Measurements from ENCODE around the gene CTDP1. TPM values are rescaled to one million over a fixed set of nuclear protein-coding genes. Genes with fewer than 3 reads are reported as not detected.

Gene CTDP1
- total and polyA plus RNA-seq, 9 of the 15 experiments (the other 6 are each of a cell fraction or from before 2014, with no cell fraction given): 0.07 to 19.2 (median 4.0) TPM

- TF ChIP-seq KAT8 (IDR thresholded peaks at IDR 0.05; ENCODE audit: low read depth) (no peak), SNIP1 (IDR thresholded peaks at IDR 0.05; ENCODE audit: low read depth) (no peak), HDAC8 (tag; IDR thresholded peaks at IDR 0.05) (no peak), ILK (tag; IDR thresholded peaks at IDR 0.05; ENCODE audit: borderline replicate concordance, low read depth) (no peak), ZNF512 (tag; IDR thresholded peaks at IDR 0.05) (no peak), RBM34 (IDR thresholded peaks at IDR 0.05; ENCODE audit: borderline replicate concordance, insufficient read depth, low read length) (no peak), CEBPZ (IDR thresholded peaks at IDR 0.05; ENCODE audit: borderline replicate concordance, low read depth, low read length) (no peak), FOXP1 (CRISPR knock-in tag; IDR thresholded peaks at IDR 0.05) (peak; percentile 91), ZBTB34 (CRISPR knock-in tag; IDR thresholded peaks at IDR 0.05) (no peak), SP1 (CRISPR knock-in tag; IDR thresholded peaks at IDR 0.05) (peak; percentile 87), TAF15 (IDR thresholded peaks at IDR 0.05; ENCODE audit: low read depth, low read length) (no peak)
These were observed 695 bp upstream of the CTDP1 start (continued) for GRCh38 chr18:79678665-79679551.
